ENCODE results near the gene PGA4. TPM values are rescaled to one million over a fixed set of nuclear protein-coding genes. Genes with fewer than 3 reads are reported as not detected.
"Not testable (repeated sequence)": the region's sequence is repeated elsewhere in the genome, so short reads cannot be mapped to it uniquely, and the experiment has no call there.

The PGA4 gene
- total RNA-seq, 4 donors from 2014 or later = 1.6 to 25.4 TPM; not detected in 2

DNA sequence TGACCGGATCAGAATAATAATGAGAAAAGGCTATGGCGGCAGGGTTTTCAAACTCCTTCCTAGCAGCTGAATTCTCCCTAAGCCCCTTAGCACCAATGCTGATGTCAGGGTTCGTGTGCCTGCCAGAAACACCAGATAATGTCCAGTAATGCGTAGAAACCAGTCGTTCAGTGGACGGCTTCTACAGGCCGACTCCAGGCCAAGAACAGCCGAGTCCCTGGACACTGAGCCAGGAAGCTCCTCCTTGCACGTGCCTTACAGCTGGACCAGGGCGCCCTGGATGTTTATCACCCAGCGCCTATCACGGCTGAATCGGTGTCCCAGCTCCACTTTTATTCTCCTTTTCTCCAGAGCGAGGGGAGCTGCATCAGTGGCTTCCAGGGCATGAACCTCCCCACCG lies 9.9 kb upstream of the PGA4 start:
- H3K27me3 ChIP-seq; H3K4me3 ChIP-seq; H3K4me1 ChIP-seq; in situ Hi-C loops (cut with MboI; ENCODE audit: low pct_ligation_motif_present in 1 of 4, low pct_unique_long_range_greater_than_20kb in 1 of 4, low sequenced_read_pairs in 3 of 4); H3K27ac ChIP-seq; H3K36me3 ChIP-seq; intact Hi-C loops (cut with DNase I; ENCODE audit: low total_unique reads); DNase-seq; H3K9me3 ChIP-seq: not testable (repeated sequence)
- no CpG with 5 or more reads among the region's 15 CpGs for WGBS, 2 donors (ENCODE audit: low coverage in 1 of 2)

- H3K9me3 ChIP-seq; H3K4me1 ChIP-seq; DNase-seq; H3K27ac ChIP-seq; H3K4me3 ChIP-seq; H3K36me3 ChIP-seq; in situ Hi-C loops (cut with MboI; ENCODE audit: low pct_ligation_motif_present in 1 of 4, low pct_unique_long_range_greater_than_20kb in 1 of 4, low sequenced_read_pairs in 3 of 4); H3K27me3 ChIP-seq; intact Hi-C loops (cut with DNase I; ENCODE audit: low total_unique reads): not testable (repeated sequence)
- WGBS, 2 donors (ENCODE audit: low coverage in 1 of 2) = no CpG with 5 or more reads among the region's 3 CpGs
These were observed 8.3 kb upstream of the PGA4 start for GRCh38 chr11:61213711-61214324.

DNA sequence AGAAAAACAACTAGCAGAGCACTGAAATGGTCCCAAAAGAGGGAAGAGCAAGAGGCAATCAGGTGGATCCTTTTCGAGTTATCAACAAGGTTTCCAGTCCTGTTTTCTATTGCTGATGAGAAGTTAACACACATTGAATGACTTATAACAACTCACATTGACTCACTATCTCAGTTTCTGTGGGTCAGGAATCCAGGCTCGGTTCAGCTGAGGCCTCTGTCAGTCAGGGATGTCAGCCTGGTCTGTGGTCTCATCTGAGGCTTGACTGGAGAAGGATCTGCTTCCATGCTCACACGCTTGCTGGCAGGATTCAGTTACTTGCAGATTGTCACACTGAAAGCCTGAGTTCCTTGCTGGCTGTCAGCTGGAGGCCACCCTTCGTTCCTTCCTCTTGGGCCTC lies 3.8 kb upstream of the PGA4 start:
- H3K4me1 ChIP-seq; H3K4me3 ChIP-seq; H3K9me3 ChIP-seq; H3K27me3 ChIP-seq; DNase-seq; H3K27ac ChIP-seq; H3K36me3 ChIP-seq; in situ Hi-C loops (cut with MboI; ENCODE audit: low pct_ligation_motif_present in 1 of 4, low pct_unique_long_range_greater_than_20kb in 1 of 4, low sequenced_read_pairs in 3 of 4); intact Hi-C loops (cut with DNase I; ENCODE audit: low total_unique reads): not testable (repeated sequence)
- WGBS, 2 donors (ENCODE audit: low coverage in 1 of 2) = no CpG with 5 or more reads among the region's 4 CpGs

DNA sequence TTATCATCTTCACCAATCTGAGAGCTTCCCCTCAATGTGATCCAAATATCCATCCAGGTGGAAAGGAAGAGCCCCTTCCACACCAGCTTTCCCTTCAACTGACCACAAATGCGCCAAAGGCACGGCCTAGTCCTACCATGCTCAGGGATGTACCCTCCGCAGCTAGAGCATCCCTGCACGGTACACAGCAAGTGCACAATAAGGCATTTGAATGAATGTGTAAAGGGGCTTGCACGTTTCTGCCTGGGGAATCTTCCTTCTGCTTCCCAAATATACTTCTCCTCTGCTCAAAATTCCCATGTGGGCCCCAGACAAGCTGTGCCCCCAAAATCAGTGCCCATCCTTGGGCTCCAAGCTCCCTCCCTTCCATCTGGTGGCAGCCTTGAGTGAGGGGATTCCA lies 3.1 kb upstream of the PGA4 start:
- H3K9me3 ChIP-seq; in situ Hi-C loops (cut with MboI; ENCODE audit: low pct_ligation_motif_present in 1 of 4, low pct_unique_long_range_greater_than_20kb in 1 of 4, low sequenced_read_pairs in 3 of 4); H3K27ac ChIP-seq; H3K4me3 ChIP-seq; H3K36me3 ChIP-seq; DNase-seq; intact Hi-C loops (cut with DNase I; ENCODE audit: low total_unique reads); H3K4me1 ChIP-seq; H3K27me3 ChIP-seq: not testable (repeated sequence)
- 78% methylated on average over 5 of the region's 5 CpGs; no CpG with 5 or more reads in 1 of the 2 donors for WGBS, 2 donors (ENCODE audit: low coverage in 1 of 2)

GRCh38 chr11:61222692-61223091 lies 545 bp downstream of the PGA4 start:
- DNase-seq; H3K36me3 ChIP-seq; H3K27me3 ChIP-seq; in situ Hi-C loops (cut with MboI; ENCODE audit: low pct_ligation_motif_present in 1 of 4, low pct_unique_long_range_greater_than_20kb in 1 of 4, low sequenced_read_pairs in 3 of 4); H3K27ac ChIP-seq; H3K9me3 ChIP-seq; H3K4me3 ChIP-seq; H3K4me1 ChIP-seq; intact Hi-C loops (cut with DNase I; ENCODE audit: low total_unique reads): not testable (repeated sequence)
- WGBS, 2 donors (ENCODE audit: low coverage in 1 of 2) = no CpG with 5 or more reads among the region's 5 CpGs

- H3K9me3 ChIP-seq; in situ Hi-C loops (cut with MboI; ENCODE audit: low pct_ligation_motif_present in 1 of 4, low pct_unique_long_range_greater_than_20kb in 1 of 4, low sequenced_read_pairs in 3 of 4); H3K36me3 ChIP-seq; H3K4me3 ChIP-seq; DNase-seq; H3K27ac ChIP-seq; intact Hi-C loops (cut with DNase I; ENCODE audit: low total_unique reads); H3K4me1 ChIP-seq; H3K27me3 ChIP-seq: not testable (repeated sequence)
- WGBS, 2 donors (ENCODE audit: low coverage in 1 of 2) = no CpG with 5 or more reads among the region's 10 CpGs
These were observed 4.5 kb downstream of the PGA4 start for GRCh38 chr11:61226457-61227137.

DNA sequence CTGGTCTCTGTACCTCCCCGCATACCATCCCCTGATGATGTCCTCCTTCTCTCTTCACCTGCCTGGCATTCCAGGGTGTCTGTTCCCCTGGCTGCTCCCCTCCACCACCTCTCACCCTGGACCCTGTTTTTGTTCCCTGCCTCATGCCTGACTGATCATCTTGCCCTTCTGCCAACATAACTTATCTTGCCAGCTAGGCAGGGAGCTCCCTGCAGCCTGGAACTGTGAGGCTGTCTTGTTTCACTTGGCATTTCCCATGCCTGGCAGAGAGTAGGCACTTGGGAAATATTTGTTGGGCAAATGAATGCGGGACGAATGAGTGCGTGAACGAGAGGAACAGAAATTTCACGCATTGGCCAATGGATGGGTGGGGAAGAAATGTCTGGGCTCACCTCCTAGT lies 7.3 kb downstream of the PGA4 start:
- H3K4me3 ChIP-seq; H3K36me3 ChIP-seq; in situ Hi-C loops (cut with MboI; ENCODE audit: low pct_ligation_motif_present in 1 of 4, low pct_unique_long_range_greater_than_20kb in 1 of 4, low sequenced_read_pairs in 3 of 4); H3K9me3 ChIP-seq; intact Hi-C loops (cut with DNase I; ENCODE audit: low total_unique reads); DNase-seq; H3K4me1 ChIP-seq; H3K27ac ChIP-seq; H3K27me3 ChIP-seq: not testable (repeated sequence)
- WGBS, 2 donors (ENCODE audit: low coverage in 1 of 2) = no CpG with 5 or more reads among the region's 6 CpGs

- DNase-seq; in situ Hi-C loops (cut with MboI; ENCODE audit: low pct_ligation_motif_present in 1 of 4, low pct_unique_long_range_greater_than_20kb in 1 of 4, low sequenced_read_pairs in 3 of 4); H3K4me1 ChIP-seq; H3K9me3 ChIP-seq; H3K4me3 ChIP-seq; H3K27me3 ChIP-seq; H3K36me3 ChIP-seq; H3K27ac ChIP-seq; intact Hi-C loops (cut with DNase I; ENCODE audit: low total_unique reads): not testable (repeated sequence)
- WGBS, 2 donors (ENCODE audit: low coverage in 1 of 2) = no CpG with 5 or more reads among the region's 15 CpGs
These were observed 8.9 kb downstream of the PGA4 start for GRCh38 chr11:61231033-61231432.

DNA sequence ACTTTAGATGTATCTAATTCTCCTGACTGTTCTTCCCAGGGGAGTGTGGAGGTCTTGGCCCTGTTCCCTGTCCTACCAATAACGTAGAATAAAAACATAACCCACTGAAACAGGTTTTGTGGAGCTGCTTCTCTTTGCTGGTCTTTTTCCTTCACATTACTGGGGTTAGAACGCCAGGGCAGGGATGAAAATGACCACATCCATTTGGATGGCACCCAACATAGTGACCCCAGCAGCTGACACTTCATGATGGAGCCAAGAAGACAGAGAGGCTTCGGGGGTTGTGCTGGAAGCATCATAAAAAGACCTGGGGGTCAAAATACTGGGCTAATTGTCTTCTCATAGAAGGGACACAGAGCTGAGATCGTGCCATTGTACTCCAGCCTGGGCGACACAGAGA lies 9.4 kb downstream of the PGA4 start:
- H3K9me3 ChIP-seq; H3K27ac ChIP-seq; H3K4me3 ChIP-seq; H3K27me3 ChIP-seq; in situ Hi-C loops (cut with MboI; ENCODE audit: low pct_ligation_motif_present in 1 of 4, low pct_unique_long_range_greater_than_20kb in 1 of 4, low sequenced_read_pairs in 3 of 4); H3K4me1 ChIP-seq; DNase-seq; H3K36me3 ChIP-seq; intact Hi-C loops (cut with DNase I; ENCODE audit: low total_unique reads): not testable (repeated sequence)
- WGBS, 2 donors (ENCODE audit: low coverage in 1 of 2) = no CpG with 5 or more reads among the region's 5 CpGs

DNA sequence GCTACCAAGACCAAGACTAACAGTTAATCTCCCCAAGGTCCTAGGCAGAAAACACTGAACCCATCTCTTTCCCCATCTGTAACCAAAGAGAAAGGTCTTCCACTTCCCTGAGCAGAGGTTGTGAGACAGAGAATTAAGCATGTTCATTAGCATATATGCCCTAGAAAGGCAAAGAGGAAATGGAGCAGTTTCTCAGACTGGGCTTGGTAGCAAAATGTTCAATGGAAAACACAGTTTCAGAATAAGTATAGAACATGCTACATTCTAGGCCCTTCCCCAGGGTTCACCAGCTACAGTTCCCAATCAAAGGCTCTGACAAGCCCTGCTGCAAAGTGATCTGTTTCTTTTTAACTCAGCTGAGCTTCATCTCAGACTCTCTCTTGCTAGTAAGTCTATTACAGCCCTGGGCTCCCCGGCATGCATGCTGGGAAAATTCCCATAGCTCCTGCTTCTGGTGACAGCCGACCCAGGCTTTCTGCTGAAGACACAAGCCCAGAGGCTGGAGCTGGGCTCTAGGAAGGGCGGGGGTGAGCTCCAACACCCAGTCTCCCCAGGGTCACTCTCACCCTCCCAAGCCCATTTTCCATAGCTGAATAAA lies 10.5 kb downstream of the PGA4 start:
- intact Hi-C loops (cut with DNase I; ENCODE audit: low total_unique reads); H3K9me3 ChIP-seq; H3K4me3 ChIP-seq; H3K36me3 ChIP-seq; in situ Hi-C loops (cut with MboI; ENCODE audit: low pct_ligation_motif_present in 1 of 4, low pct_unique_long_range_greater_than_20kb in 1 of 4, low sequenced_read_pairs in 3 of 4); H3K27ac ChIP-seq; H3K4me1 ChIP-seq; DNase-seq; H3K27me3 ChIP-seq: not testable (repeated sequence)
- WGBS, 2 donors (ENCODE audit: low coverage in 1 of 2) = no CpG with 5 or more reads among the region's 3 CpGs

DNA sequence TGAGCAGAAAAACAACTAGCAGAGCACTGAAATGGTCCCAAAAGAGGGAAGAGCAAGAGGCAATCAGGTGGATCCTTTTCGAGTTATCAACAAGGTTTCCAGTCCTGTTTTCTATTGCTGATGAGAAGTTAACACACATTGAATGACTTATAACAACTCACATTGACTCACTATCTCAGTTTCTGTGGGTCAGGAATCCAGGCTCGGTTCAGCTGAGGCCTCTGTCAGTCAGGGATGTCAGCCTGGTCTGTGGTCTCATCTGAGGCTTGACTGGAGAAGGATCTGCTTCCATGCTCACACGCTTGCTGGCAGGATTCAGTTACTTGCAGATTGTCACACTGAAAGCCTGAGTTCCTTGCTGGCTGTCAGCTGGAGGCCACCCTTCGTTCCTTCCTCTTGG lies 15.0 kb downstream of the PGA4 start:
- H3K9me3 ChIP-seq; H3K36me3 ChIP-seq; DNase-seq; H3K4me1 ChIP-seq; H3K27ac ChIP-seq; intact Hi-C loops (cut with DNase I; ENCODE audit: low total_unique reads); H3K27me3 ChIP-seq; H3K4me3 ChIP-seq; in situ Hi-C loops (cut with MboI; ENCODE audit: low pct_ligation_motif_present in 1 of 4, low pct_unique_long_range_greater_than_20kb in 1 of 4, low sequenced_read_pairs in 3 of 4): not testable (repeated sequence)
- no CpG with 5 or more reads among the region's 4 CpGs for WGBS, 2 donors (ENCODE audit: low coverage in 1 of 2)

Measured in transverse colon (tissue), 4 donors.